K562 (cell line): ENCODE measurements around the gene CAMK1D. TPM values are rescaled to one million over a fixed set of nuclear protein-coding genes. Genes with fewer than 3 reads are reported as not detected.

ENCODE experiments used
- ATF3 ChIP-seq, 2 experiments: fragments of 450-650 bp in 1 of 2; sonication (generic) in 1 of 2; formaldehyde crosslinking in 1 of 2; IDR thresholded peaks in 1 of 2; conservative IDR thresholded peaks in 1 of 2; 2 replicates each; pipeline versions ENCODE4 v1.6.1 to v1.8.1; 2016 to 2023; ENCODE audit warnings: mild to moderate bottlenecking in 2 of 2, moderate library complexity in 2 of 2, inconsistent platforms in 1 of 2, missing genetic modification reagents in 1 of 2
- BRF1 ChIP-seq: IDR thresholded peaks from 3 replicates; pipeline ENCODE4 v1.6.1; 2011; ENCODE audit warnings: borderline replicate concordance, mild to moderate bottlenecking; ENCODE audit not compliant: insufficient read length; ENCODE audit errors: extremely low read depth
- CSDE1 ChIP-seq, 2 experiments: fragments of 450-650 bp; IDR thresholded peaks; 2 replicates each; pipeline ENCODE4 v1.6.1; 2016; ENCODE audit warnings: mild to moderate bottlenecking in 1 of 2
- GATA2 ChIP-seq: sonication (generic); formaldehyde crosslinking; IDR thresholded peaks from 2 replicates; pipeline ENCODE4 v1.4.0; 2020; ENCODE audit warnings: mild to moderate bottlenecking, missing genetic modification reagents
- HES1 ChIP-seq: fragments of 450-650 bp; IDR thresholded peaks from 2 replicates; pipeline ENCODE4 v1.6.1; 2016; ENCODE audit warnings: low read depth, mild to moderate bottlenecking, moderate library complexity
- MEIS2 ChIP-seq: fragments of 450-650 bp; IDR thresholded peaks from 2 replicates; pipeline ENCODE4 v1.6.1; 2014; ENCODE audit warnings: mild to moderate bottlenecking; ENCODE audit not compliant: partially characterized antibody
- NFXL1 ChIP-seq: fragments of 450-650 bp; formaldehyde crosslinking; IDR thresholded peaks from 2 replicates; pipeline ENCODE4 v1.4.0; 2021; ENCODE audit warnings: mild to moderate bottlenecking
- NFYB ChIP-seq: IDR thresholded peaks from 2 replicates; pipeline ENCODE4 v1.6.1; 2011; ENCODE audit warnings: mild to moderate bottlenecking, moderate library complexity; ENCODE audit not compliant: insufficient read length; ENCODE audit errors: extremely low read depth
- NR0B1 ChIP-seq: fragments of 450-650 bp; IDR thresholded peaks from one replicate; pipeline ENCODE4 v1.6.1; 2018; ENCODE audit warnings: mild to moderate bottlenecking, moderate library complexity; ENCODE audit not compliant: partially characterized antibody
- SREBF1 ChIP-seq: fragments of 150-350 bp; IDR thresholded peaks from 2 replicates; pipeline ENCODE4 v1.6.1; 2014; ENCODE audit warnings: antibody characterized with exemption, low read depth, low read length, borderline replicate concordance
- TSHZ1 ChIP-seq: fragments of 250-450 bp; sonication (Bioruptor Pico); IDR thresholded peaks from 2 replicates; pipeline ENCODE4 v1.4.0; 2020; ENCODE audit warnings: mild to moderate bottlenecking, moderate library complexity
- ZMIZ1 ChIP-seq, 2 experiments: fragments of 150-350 bp in 1 of 2; IDR thresholded peaks; 2 replicates each; pipeline ENCODE4 v1.6.1; 2012 to 2016; ENCODE audit warnings: low read depth in 2 of 2, low read length in 2 of 2, mild to moderate bottlenecking in 1 of 2, moderate library complexity in 1 of 2
- ZNF212 ChIP-seq: fragments of 450-650 bp; formaldehyde crosslinking; IDR thresholded peaks from 2 replicates; pipeline ENCODE4 v1.4.0; 2020; ENCODE audit warnings: mild to moderate bottlenecking
- ZNF584 ChIP-seq: fragments of 200-800 bp; sonication (Bioruptor generic); IDR thresholded peaks from 2 replicates; pipeline ENCODE4 v1.6.1; 2016; ENCODE audit warnings: low read depth, mild to moderate bottlenecking, missing genetic modification characterization, missing compliant biosample characterization
- ZNF76 ChIP-seq: fragments of 250-450 bp; sonication (Bioruptor Pico); IDR thresholded peaks from 2 replicates; pipeline ENCODE4 v1.4.0; 2020; ENCODE audit warnings: mild to moderate bottlenecking, moderate library complexity, borderline replicate concordance
- ZNF766 ChIP-seq: fragments of 200-800 bp; sonication (Bioruptor generic); conservative IDR thresholded peaks from 2 replicates; pipeline ENCODE4 v1.6.1; 2016; ENCODE audit warnings: missing genetic modification characterization, missing compliant biosample characterization
- polyA plus RNA-seq, 8 experiments: library from polyadenylated mRNA; depleted of rRNA in 4 of 8; stranded (reverse) in 5 of 8; unstranded in 3 of 8; fragments of >200 nt; fragmentation: Nextera tagmentation in 2 of 8; fragmentation: Illumina TruSeq in 1 of 8; extraction: Ambion mirVana in 2 of 8; extraction: Trizol in 1 of 8; gene quantifications; 2 replicates each; pipeline versions ENCODE4 v1.2.1 to v1.2.3, GENCODE V29; 2011 to 2014; ENCODE audit warnings: inconsistent platforms in 1 of 8, missing spikeins in 1 of 8
- total RNA-seq, 7 experiments: library from RNA; depleted of rRNA in 6 of 7; stranded (reverse); fragments of >200 nt in 6 of 7; fragmentation: Illumina TruSeq in 2 of 7; extraction: Trizol in 2 of 7; gene quantifications; 2 replicates each; pipeline versions ENCODE4 v1.2.1 to v1.2.3, GENCODE V29; 2011 to 2021; ENCODE audit warnings: low replicate concordance in 1 of 7

Gene CAMK1D
- total and polyA plus RNA-seq, 9 of the 15 experiments (the other 6 are each of a cell fraction or from before 2014, with no cell fraction given): 0.12 to 0.24 (median 0.20) TPM; not detected in 5

GRCh38 chr10:12710594-12711349 lies 361.4 kb downstream of the CAMK1D start (continued):
- peak; percentile 85 for TF ChIP-seq ATF3 (IDR thresholded peaks at IDR 0.05)
- TF ChIP-seq ATF3 (CRISPR knock-in tag; conservative IDR thresholded peaks at IDR 0.05): no peak
- TF ChIP-seq CSDE1 (IDR thresholded peaks at IDR 0.05): no peak
- no peak for TF ChIP-seq ZNF212 (CRISPR knock-in tag)
- TF ChIP-seq NFXL1: no peak
- no peak for TF ChIP-seq ZNF76
- TF ChIP-seq SREBF1: no peak
- TF ChIP-seq NR0B1: no peak
- TF ChIP-seq ZNF766 (CRISPR knock-in tag): no peak
- no peak for TF ChIP-seq ZMIZ1 (IDR thresholded peaks at IDR 0.05; ENCODE audit: low read depth in 2 of 2, low read length in 2 of 2)
- TF ChIP-seq NFYB: no peak
- no peak for TF ChIP-seq MEIS2
- TF ChIP-seq ZNF584 (CRISPR knock-in tag): peak; percentile 86
- TF ChIP-seq TSHZ1 (CRISPR knock-in tag): no peak
- no peak for TF ChIP-seq HES1
- no peak for TF ChIP-seq BRF1
- TF ChIP-seq GATA2 (CRISPR knock-in tag): no peak
